Measurements from ENCODE around the gene NME2.

DNA sequence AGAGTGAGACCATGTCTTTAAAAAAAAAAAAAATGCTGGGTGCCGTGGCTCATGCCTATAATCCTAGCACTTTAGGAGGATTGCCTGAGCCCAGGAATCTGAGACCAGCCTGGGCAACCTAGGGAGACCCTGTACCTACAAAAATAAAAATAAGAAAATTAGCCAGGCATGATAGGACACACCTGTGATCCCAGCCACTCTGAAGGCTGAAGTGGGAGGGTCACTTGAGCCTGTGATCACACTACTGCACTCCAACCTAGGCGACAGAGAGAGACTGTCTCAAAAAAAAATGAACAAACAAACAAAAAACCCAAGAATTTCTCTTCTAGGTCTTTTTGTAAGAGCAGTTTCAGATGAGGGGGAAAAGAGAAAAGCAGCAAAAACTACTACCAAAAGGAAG is 34.6 kb downstream of the NME2 start:
- TF ChIP-seq POLR2AphosphoS5 (IDR thresholded peaks at IDR 0.05; ENCODE audit: insufficient read depth in 1 of 2, low read depth in 1 of 2) (no peak), CTCF (IDR thresholded peaks at IDR 0.05) (no peak), POLR2A (IDR thresholded peaks at IDR 0.05) (no peak)
